A375 (cell line): ENCODE data around the gene DPH1. TPM values are rescaled to one million over a fixed set of nuclear protein-coding genes. Genes with fewer than 3 reads are reported as not detected.

Experiments used
- small RNA-seq: library from RNA; depleted of rRNA; stranded (forward); fragments of <200 nt; gene quantifications from one replicate; pipeline ENCODE3, GENCODE V24; 2014
- total RNA-seq: library from RNA; depleted of rRNA; stranded (reverse); fragments of >200 nt; shearing (Covaris generic); gene quantifications from 2 replicates; pipeline ENCODE4 v1.2.3, GENCODE V29; 2014; rRNA removed

Gene DPH1
- total RNA-seq: 43.0 and 57.4 TPM in 2 replicates

GRCh38 chr17:2029911-2030778 lies at the start of gene DPH1:
TSS of gene DPH1 (plus strand) at chr17:2030153. CDS start at chr17:2030170, 17 bp downstream.

GRCh38 chr17:2025220-2025621 lies 4.7 kb upstream of the DPH1 start, which contains the start of gene RTN4RL1:
TSS of gene RTN4RL1 (minus strand) at chr17:2025334. CDS start at chr17:2024865, 469 bp downstream.

GRCh38 chr17:2041561-2042389 lies 11.8 kb downstream of the DPH1 start, which contains the start of gene OVCA2:
TSS of gene OVCA2 (plus strand) at chr17:2042022. CDS start at chr17:2042048, 26 bp downstream.

GRCh38 chr17:2054512-2055291 lies 24.7 kb downstream of the DPH1 start, which contains the start of gene HIC1:
TSS of gene HIC1 (plus strand) at chr17:2055103. CDS start at chr17:2056691, 1,588 bp downstream.

Small RNA genes lying within 50 kb of the gene (small RNA-seq; reads per million reads assigned to genes)
- gene AC090617.9: not detected
- gene MIR132: 0.17 reads per million
- gene MIR212: not detected
- not detected for gene OVCA2

Other genes with a start within 250 kb of the DPH1 start
- 7.5 and 9.4 TPM in 2 replicates for gene SMYD4, start 200.3 kb upstream of the DPH1 start, total RNA-seq
- 50.5 and 58.8 TPM in 2 replicates for gene RPA1, start 200.1 kb upstream of the DPH1 start, total RNA-seq
- 0.03 TPM in 1 of 2 replicates, not detected in the other for gene RTN4RL1, start 4.8 kb upstream of the DPH1 start, total RNA-seq
- gene OVCA2, start 11.9 kb downstream of the DPH1 start, total RNA-seq: 83.3 and 87.2 TPM in 2 replicates
- 0.05 and 0.60 TPM in 2 replicates for gene HIC1, start 24.9 kb downstream of the DPH1 start, total RNA-seq